ENCODE results near the gene GOLIM4. TPM values are rescaled to one million over a fixed set of nuclear protein-coding genes. Genes with fewer than 3 reads are reported as not detected.

GOLIM4 gene, protein sequence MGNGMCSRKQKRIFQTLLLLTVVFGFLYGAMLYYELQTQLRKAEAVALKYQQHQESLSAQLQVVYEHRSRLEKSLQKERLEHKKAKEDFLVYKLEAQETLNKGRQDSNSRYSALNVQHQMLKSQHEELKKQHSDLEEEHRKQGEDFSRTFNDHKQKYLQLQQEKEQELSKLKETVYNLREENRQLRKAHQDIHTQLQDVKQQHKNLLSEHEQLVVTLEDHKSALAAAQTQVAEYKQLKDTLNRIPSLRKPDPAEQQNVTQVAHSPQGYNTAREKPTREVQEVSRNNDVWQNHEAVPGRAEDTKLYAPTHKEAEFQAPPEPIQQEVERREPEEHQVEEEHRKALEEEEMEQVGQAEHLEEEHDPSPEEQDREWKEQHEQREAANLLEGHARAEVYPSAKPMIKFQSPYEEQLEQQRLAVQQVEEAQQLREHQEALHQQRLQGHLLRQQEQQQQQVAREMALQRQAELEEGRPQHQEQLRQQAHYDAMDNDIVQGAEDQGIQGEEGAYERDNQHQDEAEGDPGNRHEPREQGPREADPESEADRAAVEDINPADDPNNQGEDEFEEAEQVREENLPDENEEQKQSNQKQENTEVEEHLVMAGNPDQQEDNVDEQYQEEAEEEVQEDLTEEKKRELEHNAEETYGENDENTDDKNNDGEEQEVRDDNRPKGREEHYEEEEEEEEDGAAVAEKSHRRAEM
- total RNA-seq (under 1 TPM; 0.28 to 0.36 TPM), total RNA-seq (0.29 to 13.9 (median 2.4) reads per million in 172 experiments)
- 2.4 TPM for polyA plus RNA-seq (2013, experiment 1 of 2)
- polyA plus RNA-seq (2013, experiment 2 of 2), result 2.0 TPM

DNA sequence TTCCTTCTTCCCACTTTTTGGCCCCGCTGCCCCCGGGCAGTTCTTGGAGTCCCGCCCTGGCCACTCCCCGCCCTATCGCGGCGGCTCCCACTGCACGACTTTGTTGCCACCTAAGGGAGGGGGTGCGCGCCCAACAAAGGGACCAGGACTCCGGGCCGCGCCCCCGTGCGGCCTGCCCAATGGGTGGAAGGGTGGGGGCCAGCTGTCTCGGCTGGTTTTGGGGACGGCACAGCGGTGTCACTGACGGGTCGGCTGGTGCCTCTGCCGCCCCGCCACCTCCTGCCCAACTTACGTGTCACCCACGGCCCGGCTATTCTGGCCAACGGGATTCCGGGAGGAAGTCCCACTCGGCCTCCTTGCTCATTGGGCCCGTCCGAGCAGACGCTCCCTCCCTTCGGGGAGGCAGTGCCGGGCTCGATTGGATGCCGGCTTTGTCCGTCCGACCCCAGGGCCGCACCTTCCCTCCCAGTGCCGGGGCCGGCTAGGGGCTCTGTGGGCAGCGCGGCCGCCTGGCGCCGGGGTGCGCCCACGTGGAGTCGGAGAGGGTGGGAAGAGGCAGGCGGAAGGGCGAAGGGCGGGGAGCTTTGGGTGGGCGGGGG is at the start of gene GOLIM4:
Gene GOLIM4, minus strand, starts transcription at position 314 of the 599 bp plus-strand sequence. CDS start 639 bp downstream, outside the sequence.
- H3K4me1 Mint-ChIP-seq (ENCODE audit: low read depth), result peaks cover 17% of the 10 kb centered on the region
- POLR2A ChIA-PET, result no interaction called here
- H3K36me3 Mint-ChIP-seq (ENCODE audit: low read depth), result no peaks in the 10 kb centered on the region
- Histone ChIP-seq H3K4me1 (ENCODE audit: insufficient read depth, low read length) (peaks cover 17% of the 10 kb centered on the region), H3K4me3 (ENCODE audit: low read length) (peak within 1 kb of the TSS; percentile 58), H3K27ac (ENCODE audit: low read depth in 1 of 2, low read length in 2 of 2) (no peak within 1 kb of the TSS), H3K27me3 (ENCODE audit: control insufficient read depth in 1 of 2, insufficient read depth in 2 of 2, low read length in 2 of 2) (peaks cover 14 to 46% of the 10 kb centered on the region in 2 experiments), H3K36me3 (ENCODE audit: insufficient read depth, low read length) (no peaks in the 10 kb centered on the region), H3K9me3 (ENCODE audit: control insufficient read depth in 1 of 2, insufficient read depth in 1 of 2, low read length in 2 of 2) (peaks cover 0 to 7% of the 10 kb centered on the region in 2 experiments)
- ATAC-seq (ENCODE audit: poor library complexity), result peak; percentile 62
- H3K27me3 Mint-ChIP-seq, result peaks cover 58% of the 10 kb centered on the region
- peak within 1 kb of the TSS; percentile 81 for H3K4me3 Mint-ChIP-seq
- intact Hi-C loops (cut with DNase I, micrococcal nuclease), result no loop called here
- TF ChIP-seq, protein P1, sequence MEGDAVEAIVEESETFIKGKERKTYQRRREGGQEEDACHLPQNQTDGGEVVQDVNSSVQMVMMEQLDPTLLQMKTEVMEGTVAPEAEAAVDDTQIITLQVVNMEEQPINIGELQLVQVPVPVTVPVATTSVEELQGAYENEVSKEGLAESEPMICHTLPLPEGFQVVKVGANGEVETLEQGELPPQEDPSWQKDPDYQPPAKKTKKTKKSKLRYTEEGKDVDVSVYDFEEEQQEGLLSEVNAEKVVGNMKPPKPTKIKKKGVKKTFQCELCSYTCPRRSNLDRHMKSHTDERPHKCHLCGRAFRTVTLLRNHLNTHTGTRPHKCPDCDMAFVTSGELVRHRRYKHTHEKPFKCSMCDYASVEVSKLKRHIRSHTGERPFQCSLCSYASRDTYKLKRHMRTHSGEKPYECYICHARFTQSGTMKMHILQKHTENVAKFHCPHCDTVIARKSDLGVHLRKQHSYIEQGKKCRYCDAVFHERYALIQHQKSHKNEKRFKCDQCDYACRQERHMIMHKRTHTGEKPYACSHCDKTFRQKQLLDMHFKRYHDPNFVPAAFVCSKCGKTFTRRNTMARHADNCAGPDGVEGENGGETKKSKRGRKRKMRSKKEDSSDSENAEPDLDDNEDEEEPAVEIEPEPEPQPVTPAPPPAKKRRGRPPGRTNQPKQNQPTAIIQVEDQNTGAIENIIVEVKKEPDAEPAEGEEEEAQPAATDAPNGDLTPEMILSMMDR (IDR thresholded peaks at IDR 0.05), result no peak
- no peak within 1 kb of the TSS for H3K27ac Mint-ChIP-seq
- H3K9me3 Mint-ChIP-seq, result no peaks in the 10 kb centered on the region
- DNase-seq, result peak in 9 of 14 experiments; percentile 0 to 73 (median 16)
- CTCF ChIA-PET, result no interaction called here

DNA sequence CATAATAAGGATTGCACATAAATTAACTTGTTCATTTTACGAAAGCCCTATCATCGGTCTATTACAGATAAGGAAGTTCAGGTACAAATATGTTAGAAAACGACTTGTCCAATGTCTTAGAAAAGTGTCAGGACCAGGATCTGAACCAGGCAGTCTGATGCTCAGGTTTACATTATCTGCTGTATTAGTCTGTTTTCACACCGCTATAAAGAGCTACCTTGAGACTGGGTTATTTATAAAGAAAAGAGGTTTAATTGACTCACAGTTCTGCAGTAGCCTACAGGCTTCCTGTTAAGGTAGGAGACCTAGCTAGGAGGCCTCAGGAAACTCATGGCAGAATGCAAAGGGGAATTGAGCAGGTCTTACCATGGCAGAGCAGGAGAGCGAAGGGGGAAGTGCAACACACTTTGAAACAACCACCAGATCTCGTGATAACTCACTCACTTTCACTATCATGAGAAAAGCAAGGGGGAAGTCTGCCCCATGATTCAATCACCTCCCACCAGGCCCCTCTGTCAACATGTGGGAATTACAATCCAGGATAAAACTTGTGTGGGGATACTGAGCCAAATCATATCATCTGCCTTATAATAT is 45.8 kb upstream of the GOLIM4 start:
- Histone ChIP-seq H3K27ac (ENCODE audit: low read depth in 1 of 2, low read length in 2 of 2) (no peak overlapping the region), H3K27me3 (ENCODE audit: control insufficient read depth in 1 of 2, insufficient read depth in 2 of 2, low read length in 2 of 2) (no peaks in the 10 kb centered on the region), H3K9me3 (ENCODE audit: control insufficient read depth in 1 of 2, insufficient read depth in 1 of 2, low read length in 2 of 2) (no peaks in the 10 kb centered on the region), H3K4me3 (ENCODE audit: low read length) (no peak overlapping the region), H3K36me3 (ENCODE audit: insufficient read depth, low read length) (no peaks in the 10 kb centered on the region), H3K4me1 (ENCODE audit: insufficient read depth, low read length) (no peaks in the 10 kb centered on the region)
- no peak for DNase-seq
- POLR2A ChIA-PET, result no interaction called here
- H3K4me3 Mint-ChIP-seq, result no peak overlapping the region
- H3K36me3 Mint-ChIP-seq (ENCODE audit: low read depth), result no peaks in the 10 kb centered on the region
- no peak for ATAC-seq (ENCODE audit: poor library complexity)
- H3K9me3 Mint-ChIP-seq, result no peaks in the 10 kb centered on the region
- TF ChIP-seq, protein P1 (IDR thresholded peaks at IDR 0.05), result no peak
- CTCF ChIA-PET, result no interaction called here
- no peak overlapping the region for H3K27ac Mint-ChIP-seq
- no peaks in the 10 kb centered on the region for H3K27me3 Mint-ChIP-seq
- intact Hi-C loops (cut with DNase I, micrococcal nuclease), result no loop called here
- H3K4me1 Mint-ChIP-seq (ENCODE audit: low read depth), result no peaks in the 10 kb centered on the region

DNA sequence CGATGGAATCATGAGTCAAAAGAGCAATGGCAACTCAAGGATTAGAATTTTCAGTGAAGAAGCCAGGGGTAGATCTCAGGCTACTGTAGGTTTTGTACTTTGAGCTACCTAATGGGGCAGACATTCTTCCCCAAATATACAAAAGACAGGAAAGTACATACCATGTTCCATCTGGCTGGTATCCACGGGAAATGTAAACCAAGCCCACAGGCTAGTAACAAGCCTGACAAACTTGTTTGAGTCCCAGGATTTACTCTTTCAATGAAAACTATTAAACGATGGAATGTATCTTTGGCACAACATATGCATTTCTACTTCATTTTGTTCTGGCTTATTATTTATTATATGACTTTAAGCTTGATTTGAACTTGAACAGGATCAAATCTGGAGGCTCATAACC is 44.2 kb upstream of the GOLIM4 start:
- ChIA-PET POLR2A (no interaction called here), CTCF (no interaction called here)
- no peak for ATAC-seq (ENCODE audit: poor library complexity)

More for the DNA sequence above, 44.2 kb upstream of the GOLIM4 start:
- Mint-ChIP-seq H3K4me1 (ENCODE audit: low read depth) (no peaks in the 10 kb centered on the region), H3K9me3 (no peaks in the 10 kb centered on the region), H3K4me3 (no peak overlapping the region), H3K27ac (no peak overlapping the region), H3K36me3 (ENCODE audit: low read depth) (no peaks in the 10 kb centered on the region), H3K27me3 (no peaks in the 10 kb centered on the region)
- H3K36me3 ChIP-seq (ENCODE audit: insufficient read depth, low read length), result no peaks in the 10 kb centered on the region
- TF ChIP-seq, protein P1 (IDR thresholded peaks at IDR 0.05), result no peak
- H3K27ac ChIP-seq (ENCODE audit: low read depth in 1 of 2, low read length in 2 of 2), result no peak overlapping the region
- H3K9me3 ChIP-seq (ENCODE audit: control insufficient read depth in 1 of 2, insufficient read depth in 1 of 2, low read length in 2 of 2), result no peaks in the 10 kb centered on the region
- no peaks in the 10 kb centered on the region for H3K4me1 ChIP-seq (ENCODE audit: insufficient read depth, low read length)
- intact Hi-C loops (cut with DNase I, micrococcal nuclease), result no loop called here
- DNase-seq, result no peak
- no peaks in the 10 kb centered on the region for H3K27me3 ChIP-seq (ENCODE audit: control insufficient read depth in 1 of 2, insufficient read depth in 2 of 2, low read length in 2 of 2)
- no peak overlapping the region for H3K4me3 ChIP-seq (ENCODE audit: low read length)

Data from CD4-positive, alpha-beta T cell (primary cell).